Renal cortex interstitium (tissue), 11 donors: ENCODE data around the gene TSHZ2. TPM values are rescaled to one million over a fixed set of nuclear protein-coding genes. Genes with fewer than 3 reads are reported as not detected.
"Not testable (repeated sequence)": the region's sequence is repeated elsewhere in the genome, so short reads cannot be mapped to it uniquely, and the experiment has no call there.

ENCODE experiments used
- DNase-seq, 11 donors: peaks; one replicate each; pipeline ENCODE4 v3.0.0-alpha.2; 2013; ENCODE audit warnings: low read depth in 9 of 11, low spot score in 4 of 11; ENCODE audit errors: extremely low read depth in 1 of 11
- polyA plus RNA-seq, 3 donors: library from polyadenylated mRNA; unstranded; fragments of 120-200 nt; gene quantifications; one replicate each; pipeline ENCODE4 v1.2.1, GENCODE V29; 2013; ENCODE audit not compliant: insufficient read length in 3 of 3

The TSHZ2 gene
- polyA plus RNA-seq, 3 donors = 12.8 to 15.9 (median 13.3) TPM

DNA sequence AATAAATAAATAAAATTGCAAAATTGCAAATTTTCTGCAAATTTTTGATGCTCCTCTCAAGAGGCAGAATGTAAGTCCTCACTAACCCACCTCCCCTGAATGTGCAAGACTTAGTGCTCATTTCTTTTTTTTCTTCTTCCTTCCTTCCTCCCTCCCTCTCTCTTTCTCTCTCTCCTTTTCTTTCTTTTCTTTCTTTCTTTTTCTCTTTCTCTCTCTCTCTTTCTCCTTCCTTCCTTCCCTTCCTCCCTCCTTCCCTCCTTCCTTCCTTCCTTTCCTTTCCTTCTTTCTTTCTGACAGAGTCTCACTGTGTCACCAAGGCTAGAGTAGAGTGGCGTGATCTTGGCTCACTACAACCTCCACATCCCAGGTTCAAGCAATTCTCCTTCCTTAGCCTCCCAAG is 561.3 kb downstream of the TSHZ2 start:
- no peak for DNase-seq

DNA sequence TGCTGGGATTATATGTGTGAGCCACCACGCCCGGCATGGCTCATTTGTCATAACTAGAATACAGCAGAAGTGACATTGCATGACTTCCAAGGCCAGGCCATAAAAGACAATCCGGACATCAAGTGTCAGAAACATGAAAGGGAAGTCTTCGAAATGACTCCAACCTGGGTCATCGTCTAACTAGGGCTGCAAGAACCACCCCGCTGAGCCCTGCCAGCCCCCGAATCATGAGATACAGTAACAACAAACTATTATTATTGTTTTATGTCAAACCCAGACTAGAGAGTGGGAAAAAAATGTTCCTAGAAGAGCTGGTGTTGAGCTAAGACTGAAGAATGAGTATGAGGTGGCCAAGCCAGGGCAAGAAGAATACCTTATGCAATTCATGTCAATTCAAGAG is 561.9 kb downstream of the TSHZ2 start:
- DNase-seq = no peak

DNA sequence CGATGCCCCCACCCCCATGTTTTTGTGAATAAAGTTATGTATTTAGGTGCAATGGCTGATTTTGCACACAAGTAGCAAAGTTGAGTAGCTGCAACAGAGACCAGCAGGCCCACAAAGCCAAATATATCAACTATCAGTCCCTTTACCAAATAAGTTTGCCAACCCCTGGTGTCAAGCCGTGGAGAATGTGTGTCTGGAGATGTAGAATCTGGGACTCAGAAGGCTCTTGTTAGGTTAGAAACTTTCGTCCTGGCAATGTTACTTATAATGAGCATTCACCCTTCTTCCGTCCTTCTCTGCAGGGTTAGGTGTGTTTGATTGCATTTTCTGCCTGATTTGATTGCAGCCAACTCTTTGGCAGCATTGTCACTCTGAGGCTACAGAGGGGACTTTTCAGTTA is 563.7 kb downstream of the TSHZ2 start:
- DNase-seq = no peak

DNA sequence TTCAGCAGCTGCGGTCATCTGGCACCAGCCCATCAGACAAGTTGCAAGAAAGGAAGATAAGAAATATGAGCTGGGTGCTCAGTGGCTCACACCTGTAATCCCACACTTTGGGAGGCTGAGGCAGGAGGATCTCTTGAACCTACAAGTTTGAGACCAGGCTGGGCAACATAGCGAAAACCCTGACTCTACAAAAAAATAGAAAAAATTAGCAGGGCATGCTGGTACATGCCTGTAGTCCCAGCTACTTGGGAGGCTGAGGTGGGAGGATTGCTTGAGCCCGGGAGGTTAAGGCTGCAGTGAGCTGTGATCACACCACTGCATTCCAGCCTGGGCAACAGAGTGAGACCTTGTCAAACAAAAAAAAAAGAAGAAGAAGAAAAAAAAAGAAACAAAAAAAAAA is 564.2 kb downstream of the TSHZ2 start:
- not testable (repeated sequence) for DNase-seq

DNA sequence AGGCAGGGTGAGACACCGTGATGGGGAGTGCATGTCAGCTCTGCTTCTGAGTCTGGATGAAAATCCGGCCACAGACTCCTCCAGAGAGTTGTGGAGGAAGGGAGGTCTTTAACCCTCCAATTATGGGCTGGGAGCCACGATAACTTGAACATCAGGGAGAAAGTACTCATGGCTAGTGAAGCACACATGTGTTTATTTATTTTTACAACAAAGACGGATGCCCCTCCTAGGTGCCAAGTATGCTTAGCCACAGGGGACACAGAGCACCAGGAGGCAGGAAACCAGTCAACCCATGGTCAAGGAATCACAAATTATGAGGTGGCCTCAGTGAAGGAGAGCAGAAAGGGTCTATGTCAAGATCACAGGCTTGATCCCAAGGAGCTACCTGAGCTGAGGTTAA is 567.4 kb downstream of the TSHZ2 start:
- DNase-seq = no peak
